ENCODE measurements around the gene SMCO4. TPM values are rescaled to one million over a fixed set of nuclear protein-coding genes. Genes with fewer than 3 reads are reported as not detected.
"Not testable (repeated sequence)": the region's sequence is repeated elsewhere in the genome, so short reads cannot be mapped to it uniquely, and the experiment has no call there.

Gene SMCO4
- total and polyA plus RNA-seq, 7 donors = 2.4 to 112 (median 9.6) TPM

GRCh38 chr11:93464927-93465540, 78.2 kb downstream of the SMCO4 start:
- Histone ChIP-seq H3K27me3 (no peaks in the 10 kb centered on the region), H3K36me3 (no peaks in the 10 kb centered on the region), H3K4me1 (no peaks in the 10 kb centered on the region), H3K9me3 (no peaks in the 10 kb centered on the region), H3K4me3 (no peak overlapping the region), H3K27ac (no peak overlapping the region)
- DNase-seq = no peak
- intact Hi-C loops (cut with DNase I) = no loop called here
- 33 to 73% methylated on average over 3 of the region's 3 CpGs for WGBS, 2 donors
- TF ChIP-seq POLR2AphosphoS5 (IDR thresholded peaks at IDR 0.05) (no peak), CTCF (IDR thresholded peaks at IDR 0.05) (no peak), POLR2A (IDR thresholded peaks at IDR 0.05) (no peak), EP300 (IDR thresholded peaks at IDR 0.05) (no peak)

- H3K4me1 ChIP-seq; H3K9me3 ChIP-seq; H3K27me3 ChIP-seq; H3K36me3 ChIP-seq; DNase-seq; H3K4me3 ChIP-seq; H3K27ac ChIP-seq; intact Hi-C loops (cut with DNase I): not testable (repeated sequence)
- WGBS, 2 donors = 83 to 93% methylated on average over 4 of the region's 4 CpGs
These were observed 79.5 kb downstream of the SMCO4 start for GRCh38 chr11:93463666-93464065.

DNA sequence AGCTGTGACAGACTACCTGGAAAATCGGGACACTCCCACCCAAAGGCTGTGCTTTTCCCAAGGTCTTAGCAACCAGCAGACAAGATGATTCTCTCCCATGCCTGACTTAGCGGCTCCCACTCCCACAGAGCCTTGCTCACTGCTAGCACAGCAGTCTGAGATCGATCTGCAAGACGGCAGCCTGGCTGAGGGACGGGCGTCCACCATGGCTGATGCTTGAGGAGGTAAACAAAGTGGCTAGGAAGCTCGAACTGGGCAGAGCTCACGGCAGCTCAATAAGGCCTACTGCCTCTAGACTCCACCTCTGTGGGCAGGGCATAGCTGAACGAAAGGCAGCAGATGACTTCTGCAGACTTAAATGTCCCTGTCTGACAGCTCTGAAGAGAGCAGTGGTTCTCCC, 84.9 kb downstream of the SMCO4 start:
- Histone ChIP-seq H3K27ac (no peak overlapping the region), H3K36me3 (no peaks in the 10 kb centered on the region), H3K4me3 (no peak overlapping the region), H3K4me1 (no peaks in the 10 kb centered on the region), H3K9me3 (no peaks in the 10 kb centered on the region), H3K27me3 (no peaks in the 10 kb centered on the region)
- intact Hi-C loops (cut with DNase I) = no loop called here
- DNase-seq = no peak
- no peak for TF ChIP-seq CTCF (IDR thresholded peaks at IDR 0.05)
- 90 to 91% methylated on average over 9 of the region's 9 CpGs for WGBS, 2 donors

GRCh38 chr11:93444617-93445073, 98.5 kb downstream of the SMCO4 start:
- Histone ChIP-seq H3K4me3 (no peak overlapping the region), H3K9me3 (no peaks in the 10 kb centered on the region), H3K27me3 (no peaks in the 10 kb centered on the region), H3K27ac (no peak overlapping the region), H3K36me3 (no peaks in the 10 kb centered on the region), H3K4me1 (no peaks in the 10 kb centered on the region)
- intact Hi-C loops (cut with DNase I) = no loop called here
- 60 to 71% methylated on average over 8 of the region's 8 CpGs for WGBS, 2 donors
- no peak for DNase-seq
- TF ChIP-seq POLR2AphosphoS5 (IDR thresholded peaks at IDR 0.05) = no peak
- TF ChIP-seq CTCF (IDR thresholded peaks at IDR 0.05) = no peak
- TF ChIP-seq EP300 (IDR thresholded peaks at IDR 0.05) = no peak
- no peak for TF ChIP-seq POLR2A (IDR thresholded peaks at IDR 0.05)

- WGBS, 2 donors = 93 to 94% methylated on average over 2 of the region's 2 CpGs
- H3K9me3 ChIP-seq; H3K4me1 ChIP-seq; H3K27ac ChIP-seq; H3K27me3 ChIP-seq; intact Hi-C loops (cut with DNase I); DNase-seq; H3K4me3 ChIP-seq; H3K36me3 ChIP-seq: not testable (repeated sequence)
These were observed 100.0 kb downstream of the SMCO4 start for GRCh38 chr11:93443232-93443631.

- Histone ChIP-seq H3K36me3 (no peaks in the 10 kb centered on the region), H3K9me3 (no peaks in the 10 kb centered on the region), H3K4me3 (no peak overlapping the region), H3K4me1 (no peaks in the 10 kb centered on the region), H3K27me3 (no peaks in the 10 kb centered on the region), H3K27ac (no peak overlapping the region)
- 65 to 69% methylated on average over 3 of the region's 3 CpGs for WGBS, 2 donors
- no peak for TF ChIP-seq POLR2A (IDR thresholded peaks at IDR 0.05)
- TF ChIP-seq CTCF (IDR thresholded peaks at IDR 0.05) = no peak
- TF ChIP-seq EP300 (IDR thresholded peaks at IDR 0.05) = no peak
- TF ChIP-seq POLR2AphosphoS5 (IDR thresholded peaks at IDR 0.05) = no peak
- DNase-seq = no peak
- intact Hi-C loops (cut with DNase I) = no loop called here
These were observed 110.9 kb downstream of the SMCO4 start for GRCh38 chr11:93432247-93432646.

Measured in sigmoid colon (tissue), 7 donors.